ENCODE measurements around the gene COL15A1.

DNA sequence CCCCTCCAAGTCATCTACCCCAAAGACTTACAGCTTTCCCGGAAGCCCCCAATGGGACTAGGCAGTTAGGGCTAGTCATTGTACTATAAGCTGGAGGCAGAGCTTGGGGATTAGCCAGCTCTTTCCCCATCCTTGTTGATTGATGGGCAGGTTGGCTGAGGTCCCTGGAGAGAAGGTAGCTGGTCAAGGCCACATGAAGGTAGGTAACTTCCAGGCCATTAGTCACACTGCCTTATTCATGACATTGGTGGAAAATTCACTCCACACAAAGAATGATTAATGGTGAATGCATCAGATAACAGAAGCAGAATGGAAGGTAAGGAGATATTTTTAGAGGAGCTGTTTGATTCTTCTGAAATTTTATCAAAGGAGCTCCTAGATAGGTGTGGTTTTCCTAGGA lies 111.7 kb downstream of the COL15A1 start:
- no peak for TF ChIP-seq EZH2phosphoT487 (IDR thresholded peaks at IDR 0.05; ENCODE audit: low read length)
- TF ChIP-seq, protein P1, sequence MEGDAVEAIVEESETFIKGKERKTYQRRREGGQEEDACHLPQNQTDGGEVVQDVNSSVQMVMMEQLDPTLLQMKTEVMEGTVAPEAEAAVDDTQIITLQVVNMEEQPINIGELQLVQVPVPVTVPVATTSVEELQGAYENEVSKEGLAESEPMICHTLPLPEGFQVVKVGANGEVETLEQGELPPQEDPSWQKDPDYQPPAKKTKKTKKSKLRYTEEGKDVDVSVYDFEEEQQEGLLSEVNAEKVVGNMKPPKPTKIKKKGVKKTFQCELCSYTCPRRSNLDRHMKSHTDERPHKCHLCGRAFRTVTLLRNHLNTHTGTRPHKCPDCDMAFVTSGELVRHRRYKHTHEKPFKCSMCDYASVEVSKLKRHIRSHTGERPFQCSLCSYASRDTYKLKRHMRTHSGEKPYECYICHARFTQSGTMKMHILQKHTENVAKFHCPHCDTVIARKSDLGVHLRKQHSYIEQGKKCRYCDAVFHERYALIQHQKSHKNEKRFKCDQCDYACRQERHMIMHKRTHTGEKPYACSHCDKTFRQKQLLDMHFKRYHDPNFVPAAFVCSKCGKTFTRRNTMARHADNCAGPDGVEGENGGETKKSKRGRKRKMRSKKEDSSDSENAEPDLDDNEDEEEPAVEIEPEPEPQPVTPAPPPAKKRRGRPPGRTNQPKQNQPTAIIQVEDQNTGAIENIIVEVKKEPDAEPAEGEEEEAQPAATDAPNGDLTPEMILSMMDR (IDR thresholded peaks at IDR 0.05; ENCODE audit: low read length): no peak
